GM06990 (cell line): ENCODE results near the gene YARS1.

Experiments used
- DNase-seq: peaks from one replicate; pipeline ENCODE4 v3.0.0-alpha.2; 2011; ENCODE audit not compliant: insufficient read length; ENCODE audit errors: extremely low read depth
- H3K27me3 ChIP-seq: replicated peaks from 2 replicates; pipeline ENCODE4 v1.6.0; 2011; ENCODE audit warnings: low read length; ENCODE audit not compliant: control insufficient read depth, insufficient read depth
- H3K36me3 ChIP-seq: 2 replicates; pipeline ENCODE4 v1.5.1; 2011; ENCODE audit warnings: low read length; ENCODE audit not compliant: control insufficient read depth, insufficient read depth
- H3K4me3 ChIP-seq: replicated peaks from 2 replicates; pipeline ENCODE4 v1.5.1; 2011; ENCODE audit warnings: low read depth, mild to moderate bottlenecking, control low read depth, low read length
- TF ChIP-seq, protein P1 (sequence below): IDR thresholded peaks from 2 replicates; pipeline ENCODE4 v1.5.1; 2011; ENCODE audit warnings: low read length, control low read depth, mild to moderate bottlenecking, inconsistent platforms; ENCODE audit not compliant: insufficient read depth, poor library complexity, severe bottlenecking

Gene YARS1

DNA sequence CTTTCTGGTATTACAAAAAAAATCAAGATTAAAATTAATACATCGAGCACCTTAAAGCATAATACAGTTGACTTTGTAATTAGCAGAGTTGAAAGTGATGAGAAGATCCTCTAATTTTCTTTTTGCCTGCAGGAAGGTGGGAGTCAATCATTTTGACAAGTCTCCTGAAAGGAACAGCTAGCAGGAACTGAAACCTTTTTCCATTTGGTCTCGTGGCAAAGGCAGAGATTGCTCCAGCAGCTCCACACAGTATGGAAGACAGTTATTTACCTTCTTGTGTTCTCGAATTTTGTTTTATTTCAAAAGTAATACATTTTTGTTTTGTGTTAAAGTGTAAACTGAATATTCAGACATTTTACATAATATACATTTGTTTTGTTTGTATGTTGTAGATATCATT is 8.0 kb upstream of the YARS1 start:
- no peaks in the 10 kb centered on the region for H3K27me3 ChIP-seq
- DNase-seq = no peak
- H3K36me3 ChIP-seq = peaks cover 9% of the 10 kb centered on the region
- no peak overlapping the region for H3K4me3 ChIP-seq
- TF ChIP-seq, protein P1, sequence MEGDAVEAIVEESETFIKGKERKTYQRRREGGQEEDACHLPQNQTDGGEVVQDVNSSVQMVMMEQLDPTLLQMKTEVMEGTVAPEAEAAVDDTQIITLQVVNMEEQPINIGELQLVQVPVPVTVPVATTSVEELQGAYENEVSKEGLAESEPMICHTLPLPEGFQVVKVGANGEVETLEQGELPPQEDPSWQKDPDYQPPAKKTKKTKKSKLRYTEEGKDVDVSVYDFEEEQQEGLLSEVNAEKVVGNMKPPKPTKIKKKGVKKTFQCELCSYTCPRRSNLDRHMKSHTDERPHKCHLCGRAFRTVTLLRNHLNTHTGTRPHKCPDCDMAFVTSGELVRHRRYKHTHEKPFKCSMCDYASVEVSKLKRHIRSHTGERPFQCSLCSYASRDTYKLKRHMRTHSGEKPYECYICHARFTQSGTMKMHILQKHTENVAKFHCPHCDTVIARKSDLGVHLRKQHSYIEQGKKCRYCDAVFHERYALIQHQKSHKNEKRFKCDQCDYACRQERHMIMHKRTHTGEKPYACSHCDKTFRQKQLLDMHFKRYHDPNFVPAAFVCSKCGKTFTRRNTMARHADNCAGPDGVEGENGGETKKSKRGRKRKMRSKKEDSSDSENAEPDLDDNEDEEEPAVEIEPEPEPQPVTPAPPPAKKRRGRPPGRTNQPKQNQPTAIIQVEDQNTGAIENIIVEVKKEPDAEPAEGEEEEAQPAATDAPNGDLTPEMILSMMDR = no peak

DNA sequence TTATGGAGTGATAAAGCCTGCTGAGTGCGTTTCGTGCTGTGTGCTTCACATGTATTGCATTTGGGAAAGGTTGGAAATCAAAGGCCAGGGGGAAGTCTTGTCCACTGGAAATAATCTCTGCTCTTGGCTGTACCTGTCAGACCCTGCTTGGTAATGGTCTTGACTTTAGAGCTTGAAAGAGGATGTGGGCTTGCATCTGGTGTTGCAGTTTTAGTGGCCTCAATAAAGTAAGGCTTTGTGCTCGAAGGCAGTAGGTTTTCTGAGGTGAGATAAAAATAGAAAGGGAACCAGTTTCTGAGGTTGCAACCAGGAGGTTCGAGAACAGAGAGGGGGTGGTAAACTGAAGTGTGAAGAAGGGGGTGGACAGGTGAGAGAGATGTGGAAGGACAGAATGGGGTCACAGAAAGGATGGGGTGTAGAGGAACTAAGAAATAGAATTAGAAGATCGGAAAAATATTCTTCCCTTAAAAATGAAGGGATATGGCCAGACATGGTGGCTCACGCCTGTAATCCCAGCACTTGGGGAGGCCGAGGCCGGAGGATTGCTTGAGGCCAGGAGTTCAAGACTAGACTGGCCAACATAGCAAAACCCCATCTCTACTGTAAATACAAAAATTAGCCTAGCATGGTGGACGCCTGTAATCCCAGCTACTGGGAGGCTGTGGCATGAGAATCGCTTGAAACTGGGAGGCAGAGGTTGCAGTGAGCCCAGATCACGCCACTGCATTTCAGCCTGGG is 1.8 kb upstream of the YARS1 start:
- Histone ChIP-seq H3K27me3 (no peaks in the 10 kb centered on the region), H3K4me3 (peak overlapping the region; percentile 94), H3K36me3 (no peaks in the 10 kb centered on the region; the same call in none of the 2 replicates)
- DNase-seq = peak; percentile 69
- TF ChIP-seq, protein P1 = no peak

DNA sequence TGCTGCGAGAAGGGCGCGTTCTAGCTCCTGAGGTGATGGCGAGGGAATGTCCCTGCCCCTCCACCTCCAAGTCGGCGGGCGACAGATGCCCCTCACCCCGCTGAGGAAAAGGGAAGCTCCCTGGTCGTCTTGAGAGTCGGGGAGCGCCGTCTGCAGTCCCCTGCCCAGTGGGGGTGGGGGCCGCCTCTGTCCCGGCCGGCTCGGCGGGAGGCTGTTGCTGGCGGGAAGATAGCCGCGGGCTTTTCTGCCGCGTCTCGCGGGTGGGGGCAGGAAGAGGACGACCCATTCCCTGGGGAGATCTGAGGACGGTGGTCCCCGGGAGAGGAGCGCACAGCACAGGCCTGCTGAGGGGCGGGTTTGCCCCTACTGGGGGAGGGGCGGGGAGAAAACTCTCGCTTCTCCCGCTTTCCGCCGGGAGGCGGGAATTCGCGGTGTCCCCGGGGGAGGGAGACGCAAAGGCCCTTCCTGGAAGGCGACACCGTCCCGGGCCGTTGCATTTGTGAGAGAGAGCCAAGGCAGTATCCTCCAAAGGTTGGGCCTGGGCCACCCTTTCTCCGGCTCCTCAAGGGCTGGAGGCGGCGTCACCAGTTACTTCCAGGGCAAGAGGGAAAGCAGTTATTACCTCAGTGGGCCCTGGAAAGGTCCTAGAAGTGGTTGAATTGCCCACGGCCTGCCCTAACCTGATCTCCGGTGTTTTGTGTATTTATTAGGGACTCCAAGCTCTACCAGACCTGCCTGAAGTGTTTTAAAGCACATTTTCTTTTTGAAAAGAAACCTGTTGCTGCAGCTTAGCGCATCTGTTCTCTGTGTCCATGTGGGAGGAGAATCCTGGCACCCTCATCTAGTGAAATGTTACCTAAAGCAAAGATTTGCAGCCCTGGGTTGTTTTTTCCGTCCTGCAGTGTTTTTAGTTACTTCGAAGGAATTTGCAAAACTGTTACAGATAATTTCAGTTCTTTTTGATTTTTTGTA is 943 bp upstream of the YARS1 start:
- Histone ChIP-seq H3K36me3 (no peaks in the 10 kb centered on the region; the same call in none of the 2 replicates), H3K27me3 (no peaks in the 10 kb centered on the region), H3K4me3 (peak overlapping the region; percentile 94)
- TF ChIP-seq, protein P1 = no peak
- no peak for DNase-seq

DNA sequence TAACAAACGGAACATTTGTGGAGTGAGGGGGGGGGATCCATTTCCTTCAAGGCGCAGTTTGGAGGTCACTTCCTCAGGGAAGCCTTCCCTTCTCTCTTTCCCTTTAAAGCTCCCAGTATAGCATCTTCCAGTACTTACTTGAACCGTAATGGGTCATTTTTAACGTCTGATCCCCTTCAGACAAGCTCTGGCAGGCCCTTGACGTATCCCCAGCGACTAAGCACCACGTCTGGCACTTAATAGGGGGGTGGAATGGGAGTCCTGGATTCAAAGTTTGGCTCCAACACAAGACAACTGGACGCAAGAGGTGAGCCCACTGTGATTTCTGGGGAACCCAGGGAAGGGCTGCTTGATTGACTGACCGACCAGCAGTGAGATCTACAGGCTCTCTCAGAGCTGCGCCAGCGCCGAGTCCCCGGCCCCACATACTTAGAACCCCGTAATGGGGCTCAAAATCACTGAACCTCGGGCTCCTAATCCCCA is 441 bp downstream of the YARS1 start:
- no peak for DNase-seq

DNA sequence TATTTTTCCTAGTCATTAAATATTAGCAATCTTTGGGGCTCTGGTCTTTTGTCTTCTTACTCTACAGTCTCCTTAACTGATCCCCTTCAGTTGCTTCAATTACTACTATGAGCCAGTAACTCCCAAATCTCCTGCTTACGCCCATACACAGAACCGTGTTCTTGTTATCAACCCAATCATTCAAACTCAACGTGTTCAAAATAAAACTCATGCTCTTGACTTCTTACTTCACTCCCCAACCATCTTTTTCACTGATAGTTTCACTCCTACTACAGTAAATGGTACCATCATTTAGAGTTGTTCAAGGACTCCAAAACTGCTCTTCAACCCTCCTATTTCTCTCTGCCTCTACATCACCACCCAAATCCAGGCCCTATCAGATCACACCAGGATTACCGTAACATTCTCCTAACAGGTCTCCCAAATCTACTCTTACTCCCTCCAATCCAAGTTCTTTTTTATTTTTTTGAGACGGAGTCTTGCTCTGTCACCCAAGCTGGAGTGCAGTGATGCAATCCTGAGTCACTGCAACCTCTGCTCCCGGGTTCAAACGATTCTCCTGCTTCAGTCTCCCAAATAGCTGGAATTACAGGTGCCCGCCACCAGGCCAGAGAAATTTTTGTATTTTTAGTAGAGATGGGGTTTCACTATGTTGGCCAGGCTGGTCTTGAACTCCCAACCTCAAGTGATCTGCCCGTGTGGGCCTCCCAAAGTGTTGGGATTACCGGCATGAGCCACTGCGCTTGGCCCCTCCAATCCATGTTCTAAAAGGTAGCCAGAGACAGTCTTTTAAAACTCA is 3.0 kb downstream of the YARS1 start:
- no peak for DNase-seq
- Histone ChIP-seq H3K4me3 (no peak overlapping the region), H3K27me3 (no peaks in the 10 kb centered on the region), H3K36me3 (peaks cover 6% of the 10 kb centered on the region)
- TF ChIP-seq, protein P1 = no peak

More for the DNA sequence above, 441 bp downstream of the YARS1 start:
- Histone ChIP-seq H3K36me3 (no peaks in the 10 kb centered on the region; the same call in none of the 2 replicates), H3K4me3 (peak overlapping the region; percentile 94), H3K27me3 (no peaks in the 10 kb centered on the region)
- TF ChIP-seq, protein P1 = no peak
